ENCODE measurements around the gene AHRR. TPM values are rescaled to one million over a fixed set of nuclear protein-coding genes. Genes with fewer than 3 reads are reported as not detected.

The AHRR gene
- total RNA-seq, 1 experiment from 2014 or later, result 2.2 TPM

GRCh38 chr5:436641-436975 lies 115.1 kb downstream of the AHRR start:
- Histone ChIP-seq H2BK20ac (ENCODE audit: low read depth, low read length, poor library complexity, severe bottlenecking) (no peak overlapping the region), H2BK15ac (ENCODE audit: low read depth, low read length) (no peak overlapping the region), H3K4ac (ENCODE audit: low read depth, low read length) (no peak overlapping the region), H2BK5ac (ENCODE audit: insufficient read length, low read length) (no peak overlapping the region), H3K9me3 (ENCODE audit: control insufficient read depth, low read depth, low read length) (no peaks in the 10 kb centered on the region), H3K4me2 (ENCODE audit: insufficient read depth, insufficient read length, low read length) (no peak overlapping the region), H3K56ac (ENCODE audit: insufficient read length, low read depth, low read length) (no peak overlapping the region), H4K20me1 (ENCODE audit: control insufficient read depth, insufficient read depth, insufficient read length) (no peaks in the 10 kb centered on the region), H3K18ac (ENCODE audit: insufficient read length, low read depth, low read length) (no peak overlapping the region), H3K9ac (ENCODE audit: extremely low read depth, insufficient read length, low read length) (no peak overlapping the region), H2AK5ac (ENCODE audit: insufficient read length, low read length) (no peak overlapping the region), H2BK120ac (ENCODE audit: low read depth, low read length, poor library complexity, severe bottlenecking) (no peak overlapping the region), H3T11ph (ENCODE audit: low read length) (no peak overlapping the region), H4K91ac (ENCODE audit: insufficient read length, low read depth, low read length) (no peak overlapping the region), H2BK12ac (ENCODE audit: insufficient read length, low read depth, low read length) (no peak overlapping the region), H3K27me3 (ENCODE audit: insufficient read depth, low read length) (no peaks in the 10 kb centered on the region), H3K27ac (ENCODE audit: insufficient read length, low read depth, low read length) (no peak overlapping the region), H3K23ac (ENCODE audit: insufficient read length, low read depth, low read length) (no peak overlapping the region), H3K79me1 (ENCODE audit: insufficient read depth, low read depth, low read length, poor library complexity, severe bottlenecking) (no peaks in the 10 kb centered on the region), H3K79me2 (ENCODE audit: insufficient read depth, low read length) (no peaks in the 10 kb centered on the region), H3K14ac (ENCODE audit: insufficient read depth, low read length) (no peak overlapping the region), H2AFZ (ENCODE audit: low read length) (no peak overlapping the region), H3K4me1 (ENCODE audit: insufficient read depth, low read length) (no peaks in the 10 kb centered on the region), H3K23me2 (ENCODE audit: insufficient read length, low read depth, low read length, poor library complexity, severe bottlenecking) (no peaks in the 10 kb centered on the region), H4K8ac (replicated peaks; ENCODE audit: insufficient read length, low read depth, low read length) (no peak overlapping the region), H4K5ac (ENCODE audit: insufficient read length, low read depth, low read length) (no peak overlapping the region)
- Mint-ChIP-seq H3K27me3 (ENCODE audit: low read depth) (peaks cover 29% of the 10 kb centered on the region), H3K36me3 (ENCODE audit: insufficient read depth in 1 of 3, low read depth in 3 of 3) (no peaks in the 10 kb centered on the region; a peak in 1 of 7 replicates), H3K4me1 (no peaks in the 10 kb centered on the region), H3K27ac (no peak overlapping the region), H3K9me3 (0 out of 5 replicates have a peak, but pooled peaks cover 0 to 1% of the 10 kb centered on the region in 2 experiments), H3K4me3 (no peak overlapping the region)
- no peak for DNase-seq
- WGBS (ENCODE audit: extremely low coverage, insufficient read length, low lambda C conversion rate), result no CpG with 5 or more reads among the region's 5 CpGs
- no peak; the same call in 2 of the 3 replicates for TF ChIP-seq CTCF (conservative IDR thresholded peaks at IDR 0.05)
